Measurements from ENCODE around the gene AGAP3.

Gene AGAP3

DNA sequence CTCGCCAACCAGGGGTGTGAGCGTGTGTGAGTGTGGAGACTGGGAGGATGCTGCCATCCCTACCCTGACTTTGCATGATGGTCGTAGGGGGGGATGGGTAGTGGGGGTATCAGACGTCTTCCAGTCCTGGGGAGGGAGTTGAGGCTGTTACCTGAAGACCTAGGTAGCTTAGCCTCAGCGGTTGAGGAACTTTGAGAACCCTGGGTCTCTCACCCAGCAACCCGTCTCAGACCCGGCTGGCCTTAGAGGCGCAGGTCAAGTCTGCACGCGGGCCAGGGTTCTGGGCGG is 24.2 kb upstream of the AGAP3 start:
- TF ChIP-seq POLR2A (IDR thresholded peaks at IDR 0.05; ENCODE audit: low read length) (no peak), GATA1 (IDR thresholded peaks at IDR 0.05; ENCODE audit: low read depth, low read length) (no peak)
- DNase-seq: no peak

DNA sequence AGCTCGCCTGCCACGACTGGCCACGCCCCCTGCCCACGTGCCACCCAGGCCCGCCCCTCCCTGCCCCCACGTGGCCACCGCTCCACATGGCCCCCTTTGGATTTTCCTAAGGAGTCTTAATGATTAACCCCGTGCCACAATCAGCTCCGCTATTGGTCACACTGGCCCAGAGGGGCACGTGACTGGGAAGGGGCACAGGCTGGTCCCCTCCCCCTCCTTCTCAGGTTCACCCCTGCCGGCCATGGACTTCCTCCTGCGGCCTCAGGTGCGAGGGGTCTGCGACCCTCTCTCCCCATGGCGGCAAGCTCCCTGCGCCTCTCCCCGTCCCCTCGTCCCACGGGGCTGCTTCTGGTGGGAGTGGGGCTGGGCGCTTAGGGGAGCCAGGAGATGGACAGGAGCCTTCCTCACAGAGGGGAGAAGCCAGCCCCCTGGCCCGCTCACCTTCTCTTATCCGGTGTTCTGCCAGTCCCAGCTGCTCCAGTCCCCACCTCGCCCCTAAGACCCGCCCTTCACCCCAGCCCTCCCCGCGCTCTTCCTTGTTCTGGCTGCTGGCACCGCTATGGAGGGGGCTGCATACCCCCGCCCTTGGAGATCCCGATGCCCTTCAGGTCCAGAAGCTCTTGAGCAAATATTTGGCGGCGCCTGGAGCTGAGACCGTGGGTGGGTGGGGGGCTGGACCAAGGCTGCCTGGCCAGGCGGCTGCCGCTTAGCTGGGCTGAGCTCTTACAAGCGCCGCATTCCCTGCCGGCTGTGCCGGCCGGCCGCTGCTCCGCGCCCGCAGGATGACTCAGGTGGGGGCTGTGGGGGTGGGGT is 23.7 kb upstream of the AGAP3 start:
- TF ChIP-seq POLR2A (IDR thresholded peaks at IDR 0.05; ENCODE audit: low read length) (no peak), GATA1 (IDR thresholded peaks at IDR 0.05; ENCODE audit: low read depth, low read length) (no peak)
- DNase-seq: peak; percentile 36 to 44

DNA sequence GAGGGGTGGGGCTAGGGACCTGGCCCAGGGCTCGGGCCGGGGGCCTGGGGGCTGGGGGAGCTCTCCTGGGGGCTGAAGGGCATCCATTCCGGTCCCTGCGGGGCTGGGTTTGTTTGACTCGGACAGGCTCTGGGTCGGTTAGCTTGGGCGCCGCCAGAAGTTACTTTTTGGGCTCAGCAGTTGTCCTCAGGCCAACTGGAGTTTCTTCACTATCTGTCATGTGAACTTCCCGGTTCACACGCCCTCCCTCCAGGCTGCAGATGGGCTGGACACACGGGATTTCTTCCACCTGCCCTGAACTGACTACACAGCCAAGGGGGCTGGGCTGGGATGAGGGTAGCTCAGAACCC is 23.1 kb upstream of the AGAP3 start:
- TF ChIP-seq GATA1 (IDR thresholded peaks at IDR 0.05; ENCODE audit: low read depth, low read length) (no peak), POLR2A (IDR thresholded peaks at IDR 0.05; ENCODE audit: low read length) (no peak)

DNA sequence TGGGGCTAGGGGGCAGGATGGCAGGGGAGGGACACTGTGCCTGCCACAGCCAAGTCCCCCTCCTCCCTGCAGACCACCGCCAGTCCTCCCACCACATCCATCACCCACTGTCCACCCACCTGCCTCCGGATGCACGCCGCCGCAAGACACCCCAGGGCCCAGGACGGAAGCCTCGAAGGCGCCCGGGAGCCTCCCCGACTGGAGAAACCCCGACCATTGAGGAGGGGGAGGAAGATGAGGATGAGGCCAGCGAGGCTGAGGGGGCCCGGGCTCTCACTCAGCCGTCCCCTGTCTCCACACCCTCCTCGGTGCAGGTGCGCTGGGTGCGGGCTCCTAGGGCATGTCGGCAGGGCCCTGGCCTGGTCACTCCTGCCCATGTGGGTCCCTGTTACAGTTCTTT is 21.8 kb upstream of the AGAP3 start:
- no peak for DNase-seq
- TF ChIP-seq GATA1 (IDR thresholded peaks at IDR 0.05; ENCODE audit: low read depth, low read length): no peak
- TF ChIP-seq POLR2A (IDR thresholded peaks at IDR 0.05; ENCODE audit: low read length): no peak

More for the DNA sequence above, 23.1 kb upstream of the AGAP3 start:
- no peak for DNase-seq

DNA sequence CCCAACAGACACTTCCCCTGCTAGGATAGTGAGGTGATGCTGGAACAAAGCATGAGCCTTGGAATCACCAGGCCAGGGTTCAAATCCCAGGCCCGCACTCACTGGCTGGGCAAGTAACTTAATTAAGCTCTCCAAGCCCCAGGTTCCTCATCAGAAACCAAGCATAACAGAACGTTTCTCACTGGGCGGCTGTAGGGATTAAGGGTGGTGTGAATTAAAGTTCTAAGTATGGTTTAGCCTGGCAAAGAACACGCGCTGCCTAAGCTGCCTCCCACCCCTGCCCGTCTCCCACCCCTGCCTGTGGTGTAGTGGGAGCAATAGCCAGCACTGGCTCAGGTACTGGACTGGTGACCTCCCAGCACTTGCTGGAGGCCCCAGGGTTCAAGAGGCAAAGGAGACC is 21.3 kb upstream of the AGAP3 start:
- no peak for TF ChIP-seq GATA1 (IDR thresholded peaks at IDR 0.05; ENCODE audit: low read depth, low read length)
- no peak for TF ChIP-seq POLR2A (IDR thresholded peaks at IDR 0.05; ENCODE audit: low read length)
- no peak for DNase-seq

DNA sequence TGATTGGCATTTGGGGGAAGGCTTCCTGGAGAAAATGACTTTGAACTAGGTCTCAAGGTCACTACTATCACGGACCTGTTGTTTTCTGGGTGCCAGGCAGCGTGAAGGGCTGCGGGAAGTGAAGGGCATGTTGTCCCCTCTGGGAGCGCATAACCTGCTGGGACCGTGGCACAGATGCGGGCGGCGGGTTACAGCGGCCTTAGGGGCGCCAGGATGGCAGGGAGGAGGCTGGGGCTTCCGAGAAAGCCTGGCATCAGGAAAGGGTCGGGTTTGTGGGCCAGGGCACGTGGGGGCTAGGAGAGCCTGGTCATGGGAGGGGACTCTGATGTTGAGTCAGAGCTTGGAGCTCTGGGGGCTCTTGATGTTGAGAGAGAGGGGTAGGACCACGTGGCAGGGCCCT is 20.8 kb upstream of the AGAP3 start:
- TF ChIP-seq POLR2A (IDR thresholded peaks at IDR 0.05; ENCODE audit: low read length): no peak
- TF ChIP-seq GATA1 (IDR thresholded peaks at IDR 0.05; ENCODE audit: low read depth, low read length): no peak
- DNase-seq: no peak

DNA sequence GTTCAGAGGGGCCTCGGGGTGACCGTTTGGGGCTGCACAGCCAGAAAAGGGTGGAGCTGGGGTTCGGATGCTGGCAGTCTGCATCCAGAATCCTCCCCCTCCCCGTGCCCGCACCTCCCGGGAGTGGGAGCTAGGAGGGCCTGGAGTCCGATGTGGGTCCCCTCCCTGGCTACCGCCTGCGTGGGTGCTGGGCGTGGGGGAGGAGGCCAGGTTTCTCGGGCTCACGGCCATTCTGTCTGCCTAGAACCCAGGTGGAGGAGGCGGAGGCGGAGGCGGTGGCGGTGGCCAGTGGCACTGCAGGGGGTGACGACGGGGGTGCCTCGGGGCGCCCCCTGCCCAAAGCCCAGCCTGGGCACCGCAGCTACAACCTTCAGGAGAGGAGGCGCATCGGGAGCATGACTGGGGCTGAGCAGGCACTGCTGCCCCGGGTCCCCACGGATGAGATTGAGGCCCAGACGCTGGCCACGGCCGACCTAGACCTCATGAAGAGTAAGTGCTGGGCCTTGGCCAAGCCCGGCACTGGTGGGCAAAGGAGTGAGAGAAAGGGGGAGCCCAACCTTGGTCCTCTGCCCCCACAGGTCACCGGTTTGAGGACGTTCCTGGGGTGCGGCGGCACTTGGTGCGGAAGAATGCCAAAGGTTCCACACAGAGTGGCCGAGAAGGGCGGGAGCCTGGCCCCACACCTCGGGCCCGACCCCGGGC is 19.9 kb upstream of the AGAP3 start:
- TF ChIP-seq GATA1 (IDR thresholded peaks at IDR 0.05; ENCODE audit: low read depth, low read length) (no peak), POLR2A (IDR thresholded peaks at IDR 0.05; ENCODE audit: low read length) (no peak)
- DNase-seq: no peak

DNA sequence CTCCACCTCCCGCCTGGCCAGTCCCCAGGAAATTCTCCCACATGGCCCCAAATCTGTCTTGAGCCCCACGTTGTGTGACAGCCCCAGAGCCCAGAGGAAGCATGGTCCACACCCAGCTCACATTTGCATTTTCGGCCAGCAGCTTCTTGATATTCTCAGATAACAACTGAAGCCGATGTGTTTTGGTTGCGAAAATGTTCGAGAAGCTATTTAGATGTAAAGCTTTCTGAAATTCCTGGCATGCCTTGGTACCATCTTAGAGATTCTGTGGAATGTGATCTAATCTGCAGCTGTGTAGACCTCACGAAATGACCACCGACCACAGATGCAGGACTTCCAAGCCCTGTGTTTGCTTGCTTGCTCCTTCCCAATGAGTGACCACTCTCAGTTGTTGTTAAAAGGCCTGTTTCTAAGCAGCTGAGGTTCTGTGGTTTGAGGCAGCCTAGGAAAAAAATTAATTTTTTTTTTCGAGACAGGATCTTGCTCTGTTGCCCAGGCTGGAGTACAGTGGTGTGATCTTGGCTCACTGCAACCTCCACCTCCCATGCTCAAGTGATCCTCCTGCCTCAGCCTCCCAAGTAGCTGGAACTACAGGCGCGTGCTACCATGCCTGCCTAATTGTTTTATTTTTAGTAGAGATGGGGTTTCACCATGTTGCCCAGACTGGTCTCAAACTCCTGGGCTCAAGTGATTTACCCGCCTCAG is 18.1 kb upstream of the AGAP3 start:
- DNase-seq: no peak
- TF ChIP-seq GATA1 (IDR thresholded peaks at IDR 0.05; ENCODE audit: low read depth, low read length): no peak

DNA sequence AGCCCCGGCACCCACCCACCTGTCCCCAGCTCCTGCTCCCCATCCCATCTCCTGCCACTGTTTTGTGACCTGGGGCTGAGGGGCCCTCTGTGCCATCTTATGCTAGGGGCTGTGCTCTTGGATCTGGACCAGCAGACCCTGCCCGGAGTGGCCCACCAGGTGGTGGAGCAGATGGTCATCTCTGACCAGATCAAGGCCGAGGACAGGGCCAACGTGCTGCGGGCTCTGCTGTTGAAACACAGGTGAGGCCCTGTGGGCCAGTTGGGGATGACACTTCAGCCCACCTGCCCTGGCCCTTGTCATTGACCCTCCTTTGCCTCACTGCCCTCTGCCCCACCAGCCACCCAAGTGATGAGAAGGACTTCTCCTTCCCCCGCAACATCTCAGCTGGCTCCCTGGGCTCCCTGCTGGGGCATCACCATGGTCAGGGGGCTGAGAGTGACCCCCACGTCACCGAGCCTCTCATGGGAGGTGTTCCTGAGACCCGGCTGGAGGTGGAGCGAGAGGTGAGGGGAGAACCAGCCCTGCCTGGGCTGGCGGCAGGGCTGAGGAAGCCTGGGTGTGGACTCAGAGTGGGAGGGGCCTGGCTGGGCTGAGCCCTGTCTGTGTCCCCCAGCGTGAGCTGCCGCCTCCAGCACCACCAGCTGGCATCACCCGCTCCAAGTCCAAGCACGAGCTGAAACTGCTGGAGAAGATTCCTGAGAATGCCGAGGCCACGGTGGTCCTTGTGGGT is 16.3 kb upstream of the AGAP3 start:
- DNase-seq: no peak
- no peak for TF ChIP-seq GATA1 (IDR thresholded peaks at IDR 0.05; ENCODE audit: low read depth, low read length)
- no peak for TF ChIP-seq POLR2A (IDR thresholded peaks at IDR 0.05; ENCODE audit: low read length)

DNA sequence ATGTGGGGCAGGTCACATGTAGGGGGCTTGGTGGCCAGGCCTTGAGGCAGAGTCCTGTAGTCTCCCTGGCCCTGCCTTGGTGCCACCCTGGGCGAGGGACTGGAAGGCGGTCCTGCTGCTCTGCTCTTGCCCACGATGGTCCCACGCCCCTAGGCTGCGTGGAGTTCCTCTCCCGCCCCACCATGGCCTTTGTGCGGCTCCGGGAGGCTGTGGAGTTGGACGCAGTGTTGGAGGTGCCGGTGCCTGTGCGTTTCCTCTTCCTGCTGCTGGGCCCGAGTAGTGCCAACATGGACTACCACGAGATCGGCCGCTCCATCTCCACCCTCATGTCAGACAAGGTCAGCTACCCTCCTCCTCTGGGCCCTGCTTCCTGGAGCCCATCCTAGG is 15.7 kb upstream of the AGAP3 start:
- no peak for DNase-seq
- no peak for TF ChIP-seq POLR2A (IDR thresholded peaks at IDR 0.05; ENCODE audit: low read length)

DNA sequence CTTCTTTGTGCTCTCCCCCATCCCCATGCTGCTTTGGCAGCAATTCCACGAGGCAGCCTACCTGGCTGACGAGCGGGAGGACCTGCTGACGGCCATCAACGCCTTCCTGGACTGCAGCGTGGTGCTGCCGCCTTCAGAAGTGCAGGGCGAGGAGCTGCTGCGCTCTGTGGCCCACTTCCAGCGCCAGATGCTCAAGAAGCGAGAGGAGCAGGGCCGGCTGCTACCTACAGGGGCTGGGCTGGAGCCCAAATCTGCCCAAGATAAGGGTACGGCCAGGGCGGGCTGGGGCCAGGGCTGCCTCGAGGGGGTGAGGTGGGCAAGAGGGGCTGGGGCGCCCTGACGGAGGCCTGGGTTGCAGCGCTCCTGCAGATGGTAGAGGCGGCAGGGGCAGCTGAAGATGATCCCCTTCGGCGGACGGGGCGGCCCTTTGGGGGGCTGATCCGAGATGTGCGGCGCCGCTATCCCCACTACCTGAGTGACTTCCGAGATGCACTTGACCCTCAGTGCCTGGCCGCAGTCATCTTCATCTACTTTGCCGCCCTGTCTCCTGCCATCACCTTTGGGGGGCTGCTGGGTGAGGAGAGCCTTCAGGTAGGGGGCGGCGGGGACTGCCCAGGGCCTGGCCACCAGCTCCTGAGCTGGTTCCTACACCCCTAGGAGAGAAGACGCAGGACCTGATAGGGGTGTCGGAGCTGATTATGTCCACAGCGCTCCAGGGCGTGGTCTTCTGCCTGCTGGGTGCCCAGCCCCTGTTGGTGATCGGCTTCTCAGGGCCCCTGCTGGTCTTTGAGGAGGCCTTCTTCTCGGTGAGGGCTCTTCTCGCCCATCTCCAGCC is 15.0 kb upstream of the AGAP3 start:
- TF ChIP-seq POLR2A (IDR thresholded peaks at IDR 0.05; ENCODE audit: low read length) (no peak), GATA1 (IDR thresholded peaks at IDR 0.05; ENCODE audit: low read depth, low read length) (no peak)
- DNase-seq: no peak

DNA sequence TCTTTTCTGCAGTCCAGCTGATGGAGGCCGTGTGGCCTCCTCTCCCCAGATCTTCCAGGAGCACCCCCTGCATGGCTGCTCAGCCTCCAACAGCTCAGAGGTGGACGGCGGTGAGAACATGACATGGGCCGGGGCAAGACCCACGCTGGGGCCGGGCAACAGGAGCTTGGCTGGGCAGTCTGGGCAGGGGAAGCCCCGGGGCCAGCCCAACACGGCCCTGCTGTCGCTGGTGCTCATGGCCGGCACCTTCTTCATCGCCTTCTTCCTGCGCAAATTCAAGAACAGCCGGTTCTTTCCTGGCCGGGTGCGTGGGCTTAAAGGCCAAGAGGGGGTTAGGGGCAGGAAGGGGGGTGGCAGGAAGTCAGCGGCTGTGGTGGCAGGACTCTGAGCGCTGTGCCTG is 12.3 kb upstream of the AGAP3 start:
- no peak for DNase-seq
- no peak for TF ChIP-seq GATA1 (IDR thresholded peaks at IDR 0.05; ENCODE audit: low read depth, low read length)
- no peak for TF ChIP-seq POLR2A (IDR thresholded peaks at IDR 0.05; ENCODE audit: low read length)

DNA sequence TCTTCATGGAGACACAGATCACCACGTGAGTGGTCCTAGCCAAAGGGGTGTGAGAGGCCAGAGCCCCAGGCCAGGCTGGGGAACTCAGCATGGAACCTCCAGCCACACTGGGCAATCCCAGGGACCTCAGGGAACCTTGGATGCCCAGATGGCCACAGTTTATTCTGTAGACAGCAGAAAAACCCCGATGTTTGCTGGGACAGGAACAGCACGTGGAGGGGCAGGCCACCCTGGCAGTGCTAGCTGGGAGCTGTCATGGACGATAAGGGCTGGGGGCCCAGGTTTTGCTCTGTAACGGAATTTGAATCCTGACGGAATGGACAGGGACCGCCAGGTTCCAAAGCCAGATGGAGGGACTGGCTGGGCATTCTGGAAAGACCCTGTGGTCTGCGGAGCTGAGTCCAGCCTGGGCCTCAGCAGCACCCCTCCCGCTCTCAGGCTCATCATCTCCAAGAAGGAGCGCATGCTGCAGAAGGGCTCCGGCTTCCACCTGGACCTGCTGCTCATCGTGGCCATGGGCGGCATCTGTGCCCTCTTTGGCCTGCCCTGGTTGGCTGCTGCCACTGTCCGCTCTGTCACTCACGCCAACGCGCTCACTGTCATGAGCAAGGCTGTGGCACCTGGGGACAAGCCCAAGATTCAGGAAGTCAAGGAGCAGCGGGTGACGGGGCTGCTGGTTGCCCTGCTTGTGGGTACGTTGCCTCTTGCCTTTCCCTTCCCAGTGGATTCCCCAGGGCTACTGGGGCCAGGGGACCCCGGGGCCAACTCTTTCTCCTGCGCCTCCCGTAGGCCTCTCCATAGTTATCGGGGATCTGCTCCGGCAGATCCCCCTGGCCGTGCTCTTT is 11.2 kb upstream of the AGAP3 start:
- no peak for DNase-seq
- TF ChIP-seq GATA1 (IDR thresholded peaks at IDR 0.05; ENCODE audit: low read depth, low read length) (no peak), POLR2A (IDR thresholded peaks at IDR 0.05; ENCODE audit: low read length) (no peak)

Measured in erythroblast (primary cell).